GM21576 (cell line): Measurements from ENCODE around the gene FBXW12.

Experiments used
- ATAC-seq: cut with Tn5 transposase; IDR thresholded peaks from one replicate; pipeline ENCODE4 v1.9.1; 2021; ENCODE audit warnings: mild to moderate bottlenecking, moderate library complexity; ENCODE audit not compliant: unreplicated experiment

FBXW12 gene

DNA sequence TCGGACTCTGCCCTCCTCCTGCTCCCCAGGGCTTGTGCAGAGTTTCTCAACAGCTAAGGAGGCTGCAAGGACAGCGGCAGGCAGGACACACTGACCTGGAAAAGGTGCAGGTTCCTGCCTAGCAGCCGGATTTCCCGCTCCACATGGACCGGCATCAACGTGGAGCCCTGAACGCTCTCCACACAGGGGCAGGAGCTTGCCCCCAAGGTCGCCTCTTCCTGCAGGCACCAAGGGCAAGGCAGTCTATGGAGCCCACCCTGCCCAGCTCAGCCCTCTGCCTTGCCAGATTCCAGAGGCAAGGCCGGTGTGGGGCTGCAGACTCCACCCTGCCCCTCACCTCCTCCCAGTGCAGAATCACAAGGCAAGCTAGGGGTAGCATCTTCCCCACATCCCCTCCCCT is 47.1 kb downstream of the FBXW12 start:
- ATAC-seq = no peak

DNA sequence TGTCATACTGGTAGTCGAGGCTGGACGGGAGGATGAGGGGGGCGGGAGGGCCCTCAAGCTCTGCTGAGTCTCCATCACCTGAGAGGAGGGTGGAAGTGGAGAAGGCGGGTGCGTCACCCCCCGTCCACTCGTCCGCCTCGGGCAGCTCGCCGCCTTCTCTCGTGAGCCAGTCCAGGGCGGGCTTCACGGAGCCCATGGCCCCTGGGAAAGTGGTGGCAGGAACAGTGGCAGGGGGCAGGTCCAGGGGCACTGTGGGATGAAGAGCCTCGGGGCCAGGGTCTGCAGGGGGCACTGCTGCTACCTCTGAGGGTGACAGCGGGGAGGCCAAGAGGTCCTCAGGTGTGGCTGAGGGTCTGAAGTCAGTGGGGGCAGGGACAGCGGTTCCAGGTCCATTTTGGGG is 47.6 kb downstream of the FBXW12 start:
- ATAC-seq = no peak

DNA sequence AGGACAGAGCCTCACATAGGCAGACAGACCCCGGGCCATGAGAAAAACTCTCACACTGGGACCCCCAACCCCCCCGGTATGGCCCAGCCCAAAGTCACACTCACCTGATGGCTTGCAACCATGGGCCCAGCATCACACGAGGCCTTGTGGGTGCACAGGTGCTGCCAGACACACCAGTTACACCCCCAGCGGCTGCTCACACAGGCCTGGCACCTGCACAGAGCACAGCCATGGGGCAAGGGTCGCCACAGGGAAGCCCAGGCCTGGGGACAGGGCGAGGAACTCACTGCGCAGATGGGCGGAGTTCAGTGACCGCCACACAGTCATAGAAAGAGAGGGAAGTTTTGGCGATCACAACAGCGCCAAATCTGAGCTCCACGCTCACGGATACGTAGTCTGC is 48.5 kb downstream of the FBXW12 start:
- ATAC-seq = no peak

DNA sequence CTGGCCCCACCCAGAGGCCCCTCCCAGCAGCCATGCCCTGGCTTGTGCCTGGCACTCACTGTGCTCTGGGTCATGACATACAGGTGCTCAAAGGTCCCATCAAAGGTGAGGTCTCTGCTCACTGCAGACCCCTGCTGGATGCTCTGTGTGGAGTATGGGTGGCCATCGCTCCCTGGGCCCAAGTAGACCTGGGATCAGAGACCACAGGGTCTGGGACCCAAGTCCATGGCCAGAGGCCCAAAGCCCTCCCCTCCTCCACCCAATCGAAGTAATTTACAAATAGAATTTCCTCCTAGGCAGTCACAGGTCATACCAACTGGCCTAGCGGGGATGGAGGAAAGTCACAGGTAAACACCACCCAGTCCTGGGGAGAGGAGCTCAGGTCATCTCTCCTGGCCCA is 50.3 kb downstream of the FBXW12 start:
- ATAC-seq = no peak

DNA sequence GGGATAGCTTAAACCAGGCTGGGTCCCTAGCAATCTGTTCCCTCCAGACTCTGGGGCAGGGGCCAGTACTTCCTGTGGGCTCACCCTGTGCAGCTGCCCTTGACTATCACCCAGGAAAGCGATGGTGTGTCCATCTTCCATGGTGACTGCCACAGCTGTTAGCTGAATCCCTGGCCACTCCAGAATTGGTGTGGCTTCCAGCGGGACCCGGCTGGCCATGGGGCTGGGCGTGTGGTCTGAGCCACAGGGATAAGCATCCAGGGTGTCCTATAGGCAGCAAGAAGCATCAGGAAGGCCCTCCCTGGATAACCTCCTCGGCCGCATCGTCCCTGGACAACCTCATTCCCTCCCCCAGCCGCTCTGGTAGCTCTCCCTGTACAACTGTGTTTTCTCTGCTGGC is 50.7 kb downstream of the FBXW12 start:
- no peak for ATAC-seq

DNA sequence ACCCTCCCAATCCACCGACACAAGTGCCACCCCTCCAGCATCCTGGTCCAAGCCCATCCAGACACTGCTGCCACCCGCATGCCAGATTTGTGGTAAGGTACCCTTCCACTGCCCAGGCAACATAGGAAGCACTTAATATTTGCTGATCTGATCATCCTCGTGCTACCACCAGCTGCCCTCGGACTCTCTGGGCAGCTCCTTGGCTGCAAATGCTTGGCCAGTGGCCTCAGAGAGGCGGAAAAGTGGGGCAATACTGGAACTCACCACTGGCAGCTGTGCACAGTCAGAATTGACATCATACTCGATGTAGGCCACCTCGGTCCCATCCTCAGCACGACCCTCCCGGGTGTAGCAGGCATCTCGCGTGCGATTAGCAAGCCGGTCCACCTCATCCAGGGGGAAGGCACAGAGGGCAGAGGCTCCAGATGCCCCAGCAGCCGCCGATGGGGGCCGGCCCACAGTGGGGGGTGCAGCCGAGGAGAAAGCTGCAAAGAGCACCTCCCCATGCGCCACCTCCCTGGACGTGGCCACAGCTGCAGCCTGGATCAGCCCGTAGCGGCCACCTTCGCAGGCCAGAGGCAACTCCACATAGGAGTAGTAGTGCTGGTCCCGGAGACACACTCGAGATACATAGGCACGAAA is 51.3 kb downstream of the FBXW12 start:
- no peak for ATAC-seq

DNA sequence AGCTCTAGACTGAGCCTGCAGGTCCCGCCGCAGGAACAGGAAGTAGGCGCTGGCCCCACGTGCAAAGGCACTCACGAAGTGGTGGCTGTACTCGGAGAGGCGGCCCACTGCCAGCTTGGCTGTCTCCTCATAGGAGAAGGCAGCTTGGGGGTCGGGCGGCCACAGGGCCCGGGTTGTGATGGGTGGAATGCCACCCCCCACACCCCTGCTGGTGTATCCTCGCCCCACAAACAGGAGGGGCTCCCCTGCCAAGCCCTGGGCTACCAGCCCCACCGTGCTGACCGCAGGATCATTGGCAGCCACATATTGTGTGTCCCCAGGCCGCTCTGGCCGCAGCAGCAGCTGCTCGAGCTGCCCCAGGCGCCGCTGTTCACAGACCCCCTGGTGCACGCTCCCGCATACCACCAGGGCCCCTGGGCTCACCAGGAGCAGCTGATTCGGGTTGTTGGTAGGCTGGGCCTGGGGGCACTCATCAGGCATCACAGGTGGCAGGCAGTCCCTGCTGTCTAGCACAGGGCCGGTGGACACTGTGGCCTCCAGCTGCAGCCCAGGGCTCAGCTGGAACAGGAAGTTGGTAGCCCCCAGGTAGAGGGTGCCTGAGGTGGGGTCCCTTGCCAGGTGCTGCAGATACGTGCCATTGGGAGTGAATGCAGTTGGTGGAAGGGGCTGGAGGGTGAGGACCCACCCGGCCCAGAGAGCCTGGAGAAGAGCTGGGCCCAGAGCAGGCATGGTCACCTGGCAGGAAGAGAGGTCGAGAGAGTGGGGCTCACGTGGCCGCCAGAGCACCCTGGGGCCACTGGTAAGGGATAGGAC is 52.1 kb downstream of the FBXW12 start:
- no peak for ATAC-seq

DNA sequence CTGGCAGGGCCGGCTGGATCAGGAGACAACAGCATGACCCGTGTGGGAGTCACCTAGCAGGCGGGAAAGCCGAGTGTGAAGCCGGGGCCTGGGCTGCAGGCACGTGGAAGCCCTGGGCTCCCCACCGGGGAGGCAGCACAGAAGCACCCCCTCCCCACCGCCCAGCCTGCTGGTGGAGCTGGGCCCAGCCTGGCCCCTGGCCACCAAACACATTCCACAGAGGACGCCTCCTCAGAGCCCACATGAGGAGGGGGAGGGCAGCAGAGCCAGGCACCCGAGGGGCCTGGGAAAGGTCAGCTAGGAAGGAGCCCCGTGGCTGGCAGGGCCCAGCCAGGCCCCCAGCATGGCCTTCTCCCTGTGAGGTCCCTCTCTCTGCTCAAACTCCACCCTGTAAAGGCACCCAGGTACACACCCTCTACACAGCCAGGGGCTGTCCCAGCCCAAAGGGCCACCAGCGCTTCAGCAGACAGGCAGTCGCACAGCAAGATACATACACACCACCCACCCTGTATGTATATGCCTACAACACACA is 53.3 kb downstream of the FBXW12 start:
- no peak for ATAC-seq

DNA sequence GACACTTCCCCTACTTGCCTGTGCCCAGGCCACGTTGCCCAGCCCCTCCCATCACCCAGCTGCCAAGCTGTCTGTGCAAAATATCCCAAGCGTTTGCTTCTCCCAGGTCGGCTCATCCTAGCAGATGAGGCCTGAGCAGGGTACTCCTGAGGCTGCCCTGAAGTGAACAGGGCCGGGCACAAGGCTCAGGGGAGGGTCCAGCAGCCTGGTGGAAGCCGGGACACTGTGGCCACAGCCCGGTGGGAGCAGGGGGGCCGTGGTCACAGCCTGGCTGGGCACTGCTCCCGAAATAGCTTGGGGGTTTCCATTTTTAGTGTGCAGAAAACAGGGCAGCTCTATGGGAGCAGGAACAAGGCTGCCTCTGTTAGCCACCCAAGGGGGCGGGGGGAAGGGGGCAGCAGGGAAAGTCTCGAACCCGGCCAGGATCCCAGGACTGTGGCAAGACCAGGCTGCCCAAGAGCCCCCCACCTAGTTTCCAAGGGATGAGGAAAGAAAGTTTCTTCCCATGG is 54.4 kb downstream of the FBXW12 start:
- no peak for ATAC-seq

DNA sequence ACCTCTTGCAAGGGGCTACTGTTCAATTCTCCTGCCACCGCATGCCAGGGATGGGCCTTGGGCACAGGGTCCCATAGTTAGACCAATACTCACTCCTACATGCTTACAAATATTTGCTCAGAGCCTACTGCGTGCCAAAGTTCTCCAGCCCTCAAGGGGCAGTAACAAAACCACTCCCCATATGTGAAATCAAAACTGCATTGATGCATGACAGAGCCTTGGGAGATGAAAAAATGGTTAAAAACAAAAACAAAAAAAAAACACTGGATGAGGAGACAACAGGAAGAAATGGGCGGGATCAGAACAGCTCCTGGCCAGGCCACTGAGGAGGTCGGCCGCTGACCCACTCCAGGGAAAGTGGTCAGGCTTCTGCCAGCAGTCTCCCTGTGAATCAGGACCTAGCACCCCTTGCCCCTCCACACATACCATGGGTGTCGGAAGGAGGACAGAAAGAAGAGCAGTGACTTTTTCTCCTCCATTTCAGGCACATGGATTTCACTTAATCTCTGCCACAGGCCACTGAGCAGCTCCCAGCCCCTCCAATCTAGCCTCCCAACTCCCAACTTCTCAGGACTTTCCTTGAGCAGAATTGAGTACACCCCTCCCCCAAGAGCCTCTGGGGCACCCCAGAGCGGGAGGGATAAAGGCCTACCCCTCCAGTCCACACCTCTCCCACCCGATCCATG is 55.1 kb downstream of the FBXW12 start:
- ATAC-seq = no peak

DNA sequence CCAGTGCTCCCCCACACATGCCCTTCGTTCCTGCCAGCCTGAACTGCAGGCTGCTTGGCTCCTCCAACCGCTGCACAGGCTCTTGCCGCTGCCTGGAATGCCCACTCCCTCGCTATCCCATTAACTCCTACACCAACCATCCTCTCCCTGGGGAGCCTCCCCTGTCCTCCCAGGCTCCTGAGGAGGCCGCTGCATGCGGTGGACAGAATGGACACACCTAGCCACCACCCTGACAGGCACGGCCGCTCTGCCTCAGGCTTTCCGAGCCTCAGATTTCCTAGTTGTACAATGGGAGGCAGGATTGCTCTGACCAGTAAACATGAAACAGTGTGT is 55.6 kb downstream of the FBXW12 start:
- ATAC-seq = no peak

DNA sequence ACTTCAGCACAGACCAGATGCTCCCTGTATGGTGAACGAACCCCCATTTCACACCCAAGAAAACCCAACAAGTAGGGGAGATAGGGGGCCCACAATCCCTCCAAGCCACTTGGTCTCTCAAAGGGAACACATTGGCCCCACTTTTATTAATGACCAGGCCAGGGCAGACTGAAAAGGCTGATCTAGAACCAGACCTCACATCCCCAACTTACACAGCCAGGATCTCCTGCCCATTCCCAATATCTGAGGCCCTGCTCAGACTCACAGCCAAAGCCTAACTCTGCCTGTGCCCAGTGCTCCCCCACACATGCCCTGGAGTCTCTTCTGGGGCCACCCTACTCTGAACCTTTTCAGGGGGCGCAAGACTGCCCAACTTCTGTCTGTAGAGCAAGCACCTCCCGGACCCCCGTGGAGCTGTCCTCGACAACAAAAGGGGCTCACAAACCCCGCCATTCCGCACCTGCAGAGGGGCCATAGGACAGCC is 56.1 kb downstream of the FBXW12 start:
- ATAC-seq = no peak

DNA sequence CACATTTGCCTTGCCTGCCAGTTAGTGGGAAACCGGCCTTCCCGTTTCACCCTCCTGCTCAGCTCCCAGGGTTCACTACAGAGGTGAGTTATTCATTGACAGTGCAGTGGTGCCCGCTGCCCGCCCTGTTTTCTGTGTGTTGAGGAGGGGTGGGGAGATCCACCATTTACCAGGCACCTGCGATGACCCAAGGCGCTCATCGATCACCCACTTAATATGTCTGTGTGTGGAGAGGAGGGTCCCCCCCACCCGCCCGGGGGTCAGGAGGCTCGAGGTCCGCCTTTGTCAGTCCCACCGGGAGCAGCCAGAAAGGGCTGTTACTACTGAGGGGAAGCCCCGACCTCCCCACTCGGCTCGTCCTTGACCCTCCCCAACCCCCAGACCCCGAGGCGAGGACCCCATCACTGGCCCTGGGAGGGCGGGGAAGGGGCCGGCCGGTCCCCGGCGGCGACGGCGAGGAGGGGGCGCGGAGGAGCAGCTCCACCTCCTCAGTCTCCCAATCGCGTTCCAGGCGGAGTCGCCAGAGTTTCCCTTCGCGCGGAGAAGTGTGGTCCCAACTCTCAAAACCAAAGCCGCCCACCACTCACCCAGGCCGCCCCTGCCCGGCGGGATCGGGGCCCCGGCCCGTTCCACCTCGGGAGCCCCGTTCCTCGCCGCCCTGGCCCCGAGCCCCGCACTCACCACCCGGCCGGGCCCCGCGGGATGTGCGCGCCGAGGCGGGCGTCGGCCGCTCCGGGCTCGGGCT is 56.7 kb downstream of the FBXW12 start:
- ATAC-seq = no peak

DNA sequence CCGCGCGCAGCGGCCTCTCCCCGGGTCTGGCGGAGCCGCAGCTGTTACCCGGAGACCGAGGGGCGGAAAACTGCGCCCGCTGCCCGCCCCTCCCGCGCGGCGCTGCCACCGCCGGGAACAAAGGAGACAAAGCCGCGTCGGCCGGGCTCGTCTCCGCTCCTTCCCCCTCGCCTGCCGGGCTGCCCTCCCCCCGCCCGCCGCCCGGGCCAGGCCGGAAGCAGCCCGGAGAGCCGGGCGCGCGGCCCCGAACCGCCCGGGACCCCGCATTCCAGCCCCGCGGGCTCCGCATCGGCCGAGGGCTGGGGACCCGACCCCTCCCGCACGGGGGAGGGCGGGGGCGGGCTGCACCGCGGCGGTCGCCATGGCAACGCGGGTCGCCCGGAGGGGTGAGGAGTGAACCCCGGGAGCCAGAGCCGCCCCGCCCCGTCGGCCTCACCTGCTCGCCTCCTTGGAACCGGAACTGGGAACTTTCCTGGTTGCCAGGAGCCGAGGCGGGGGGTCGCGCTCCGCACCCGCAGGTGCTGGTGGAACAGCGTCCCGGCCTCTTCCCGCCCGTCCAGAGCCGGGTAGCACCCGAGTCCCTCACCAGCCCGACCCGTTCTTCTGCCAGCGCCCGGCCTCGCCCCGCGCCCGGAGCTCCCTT is 57.4 kb downstream of the FBXW12 start:
- ATAC-seq = no peak

DNA sequence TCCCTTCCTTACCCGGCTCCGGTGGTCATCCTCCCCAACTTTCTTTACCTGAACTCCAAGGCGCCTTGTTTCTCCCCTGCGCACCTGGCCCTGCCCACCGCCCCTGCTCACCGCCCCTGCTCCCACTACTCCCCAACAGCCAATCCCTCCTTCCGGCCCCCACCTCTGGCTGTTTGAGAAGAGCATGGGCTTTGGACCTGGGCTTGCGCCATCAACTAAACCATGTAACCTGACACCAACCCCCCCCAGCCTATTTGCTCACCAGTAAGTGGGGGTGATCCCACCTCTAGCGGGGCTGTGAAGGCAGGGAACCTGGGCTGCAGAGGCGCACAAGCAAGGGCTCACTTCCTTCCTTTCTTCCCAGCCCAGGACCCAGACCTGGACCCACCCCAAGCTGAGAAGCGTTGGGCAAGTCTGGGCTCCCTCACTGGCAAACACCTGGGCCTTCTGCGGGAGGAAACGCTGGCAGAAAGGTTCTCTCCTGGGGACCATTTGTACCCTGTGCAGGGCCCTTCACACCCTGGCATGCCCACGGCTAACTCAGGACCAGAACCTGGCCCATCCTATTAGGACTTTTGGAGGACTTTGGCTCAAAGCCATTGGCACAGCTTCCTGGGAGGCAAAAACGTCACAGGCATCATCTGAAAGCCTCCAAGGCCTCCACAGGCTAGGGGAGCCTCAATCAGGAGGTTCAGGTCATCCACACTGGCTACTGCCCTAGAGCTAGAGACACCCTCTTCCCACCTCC is 58.1 kb downstream of the FBXW12 start, which contains the start of gene PLXNB1:
Gene PLXNB1, minus strand, starts transcription at position 127 of the 748 bp plus-strand sequence. CDS start 5,475 bp downstream, outside the sequence.
- no peak for ATAC-seq

DNA sequence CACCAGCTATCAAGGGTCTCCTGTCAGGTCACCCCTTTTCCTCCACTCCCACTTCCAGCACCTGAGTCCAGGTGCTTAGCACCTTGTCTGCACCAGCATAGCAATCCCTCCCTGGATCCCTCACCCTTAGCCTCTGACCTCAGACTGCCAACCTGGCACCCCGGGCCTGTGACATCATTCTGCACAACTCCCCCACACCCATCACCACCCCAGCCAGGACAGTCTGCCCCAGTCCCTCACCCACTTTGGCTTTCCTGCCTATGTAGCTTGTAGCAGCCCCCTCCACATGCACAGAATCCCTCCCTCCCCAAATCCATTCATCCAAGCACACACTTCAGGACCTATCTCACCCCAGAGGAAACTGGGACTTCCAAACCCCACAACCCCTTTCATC is 58.7 kb downstream of the FBXW12 start:
- no peak for ATAC-seq

DNA sequence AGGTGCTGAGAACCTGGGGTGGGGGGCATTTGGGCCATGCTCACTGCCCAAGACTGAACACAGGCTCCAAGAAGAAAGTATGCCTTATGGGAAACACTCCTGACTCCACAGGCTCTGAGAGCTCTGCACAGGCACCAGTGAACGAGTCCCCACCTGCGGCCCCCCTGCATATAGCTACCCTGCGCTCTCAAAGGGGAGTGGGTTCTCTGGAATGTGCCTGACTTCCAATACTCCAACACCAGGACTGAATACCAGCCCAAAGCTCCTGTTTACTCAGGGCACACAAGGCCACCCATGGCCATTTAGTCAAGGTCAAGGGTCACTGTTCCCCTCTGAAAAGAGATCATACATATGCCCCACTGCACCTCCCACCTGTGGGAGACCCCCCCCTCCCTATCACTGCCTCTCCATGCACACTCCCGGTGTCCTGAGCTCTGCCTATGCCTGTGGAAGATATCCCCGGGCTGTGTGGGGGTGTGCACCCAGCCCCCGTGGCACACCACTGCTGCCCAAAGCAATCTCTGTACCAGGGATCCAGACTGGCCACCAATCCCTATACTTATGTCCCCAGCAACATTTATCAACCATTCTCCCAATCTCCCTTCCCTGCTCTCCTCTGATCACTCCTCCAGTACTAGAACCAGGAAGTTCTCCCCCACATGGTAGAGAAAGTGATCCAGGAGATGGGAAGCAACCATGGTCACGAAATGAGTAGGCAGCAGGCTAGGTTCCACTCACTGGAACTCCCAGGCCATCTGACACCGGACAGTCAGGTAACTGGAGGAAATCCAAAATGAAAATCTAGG is 59.4 kb downstream of the FBXW12 start:
- no peak for ATAC-seq
